GM21717 (cell line): ENCODE data around the gene ABCA7.

Experiments
- ATAC-seq: cut with Tn5 transposase; IDR thresholded peaks from one replicate; pipeline ENCODE4 v1.9.1; 2021; ENCODE audit warnings: mild to moderate bottlenecking, moderate library complexity; ENCODE audit not compliant: unreplicated experiment

ABCA7 gene

DNA sequence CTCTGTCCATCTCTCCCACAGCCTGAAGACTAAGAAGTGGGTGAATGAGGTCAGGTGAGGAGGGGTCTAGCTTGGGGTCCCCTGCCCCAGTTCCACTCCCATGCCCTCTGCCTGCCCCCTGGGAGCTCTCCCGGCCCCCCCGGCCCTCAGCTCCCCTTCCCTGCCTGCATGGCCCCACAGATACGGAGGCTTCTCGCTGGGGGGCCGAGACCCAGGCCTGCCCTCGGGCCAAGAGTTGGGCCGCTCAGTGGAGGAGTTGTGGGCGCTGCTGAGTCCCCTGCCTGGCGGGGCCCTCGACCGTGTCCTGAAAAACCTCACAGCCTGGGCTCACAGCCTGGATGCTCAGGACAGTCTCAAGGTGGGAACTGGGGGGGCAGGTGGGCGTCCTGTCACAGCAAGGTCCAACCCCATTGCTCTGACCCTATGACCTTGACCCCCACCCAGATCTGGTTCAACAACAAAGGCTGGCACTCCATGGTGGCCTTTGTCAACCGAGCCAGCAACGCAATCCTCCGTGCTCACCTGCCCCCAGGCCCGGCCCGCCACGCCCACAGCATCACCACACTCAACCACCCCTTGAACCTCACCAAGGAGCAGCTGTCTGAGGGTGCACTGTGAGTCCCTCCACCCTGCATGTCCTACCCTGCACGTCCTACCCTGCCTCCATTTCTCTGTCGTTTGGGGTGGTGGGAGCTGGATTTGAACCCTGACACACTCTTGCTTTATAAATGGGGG, 16.1 kb downstream of the ABCA7 start:
- no peak for ATAC-seq

DNA sequence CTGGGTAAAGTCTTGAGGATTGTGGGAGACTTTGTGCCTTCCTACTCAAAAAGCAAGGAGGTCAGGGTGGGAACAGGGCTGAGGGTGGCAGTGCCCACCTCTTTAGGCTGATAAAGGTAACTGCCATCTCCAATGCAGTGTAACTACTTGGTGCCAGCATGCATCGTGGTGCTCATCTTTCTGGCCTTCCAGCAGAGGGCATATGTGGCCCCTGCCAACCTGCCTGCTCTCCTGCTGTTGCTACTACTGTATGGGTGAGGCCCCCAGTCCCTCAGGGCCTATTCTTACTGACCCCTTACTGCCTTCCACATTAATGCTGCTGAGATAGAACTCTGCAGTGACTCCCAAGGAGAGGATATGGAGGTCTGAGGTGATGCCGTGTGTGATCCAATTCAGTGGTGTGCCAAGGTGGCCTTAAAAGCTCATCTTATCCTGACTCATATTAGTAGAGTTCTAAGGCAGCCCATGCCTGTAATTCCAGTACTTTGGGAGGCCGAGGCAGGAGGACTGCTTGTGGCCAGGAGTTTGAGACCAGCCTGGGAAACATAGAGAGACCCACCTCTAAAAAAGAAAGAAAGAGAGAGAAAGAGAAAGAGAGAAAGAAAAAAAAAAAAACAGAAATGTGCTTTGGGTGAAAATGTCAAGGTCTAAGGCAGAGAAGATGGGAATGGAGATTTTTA, 17.4 kb downstream of the ABCA7 start:
- no peak for ATAC-seq

DNA sequence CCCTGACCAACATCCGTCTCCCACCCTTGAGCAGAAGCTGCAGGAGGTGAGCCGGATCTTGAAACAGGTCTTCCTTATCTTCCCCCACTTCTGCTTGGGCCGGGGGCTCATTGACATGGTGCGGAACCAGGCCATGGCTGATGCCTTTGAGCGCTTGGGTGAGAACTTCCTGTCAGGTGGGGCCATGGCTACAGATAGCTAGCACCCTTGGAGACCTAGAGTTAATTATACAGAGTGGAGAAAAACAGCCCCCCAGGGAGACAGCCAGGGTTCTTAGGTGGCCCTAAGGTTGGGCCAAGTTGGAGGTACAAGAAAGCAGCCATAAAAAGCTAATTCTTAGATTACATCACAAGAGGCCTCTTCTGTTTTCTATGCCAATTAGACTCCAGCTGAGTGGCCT, 18.2 kb downstream of the ABCA7 start:
- ATAC-seq = no peak

DNA sequence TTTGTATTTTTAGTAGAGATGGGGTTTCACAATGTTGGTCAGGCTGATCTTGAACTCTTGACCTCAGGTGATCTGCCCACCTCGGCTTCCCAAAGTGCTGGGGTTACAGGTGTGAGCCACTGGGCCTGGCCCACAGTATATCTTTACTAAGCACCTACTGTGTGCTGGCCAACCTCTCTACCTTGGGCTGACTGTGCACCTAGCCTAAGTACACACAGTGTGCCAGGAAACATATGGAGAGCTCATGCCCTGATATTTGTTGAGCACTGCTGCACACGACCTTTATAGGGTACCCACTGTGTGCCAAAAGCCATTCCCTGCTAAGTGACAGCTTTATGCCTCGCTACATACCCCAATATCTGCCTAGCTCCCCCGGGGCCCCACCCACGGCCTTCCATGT, 20.8 kb downstream of the ABCA7 start:
- ATAC-seq = no peak

DNA sequence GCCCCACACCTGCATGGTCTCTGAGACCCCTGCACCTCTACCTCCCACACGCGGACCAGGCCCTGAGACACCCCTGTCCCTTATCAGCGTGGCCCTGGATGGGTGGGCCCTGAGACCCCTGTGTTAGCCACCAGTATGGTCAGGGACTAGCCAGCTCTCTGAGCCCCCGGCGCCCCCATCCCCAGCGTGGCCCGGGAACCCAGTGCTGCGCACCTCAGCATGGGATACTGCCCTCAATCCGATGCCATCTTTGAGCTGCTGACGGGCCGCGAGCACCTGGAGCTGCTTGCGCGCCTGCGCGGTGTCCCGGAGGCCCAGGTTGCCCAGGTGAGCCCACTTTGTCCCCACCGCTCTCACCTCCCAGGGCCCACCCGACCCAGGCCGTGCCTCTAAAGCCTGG, 22.1 kb downstream of the ABCA7 start:
- no peak for ATAC-seq

DNA sequence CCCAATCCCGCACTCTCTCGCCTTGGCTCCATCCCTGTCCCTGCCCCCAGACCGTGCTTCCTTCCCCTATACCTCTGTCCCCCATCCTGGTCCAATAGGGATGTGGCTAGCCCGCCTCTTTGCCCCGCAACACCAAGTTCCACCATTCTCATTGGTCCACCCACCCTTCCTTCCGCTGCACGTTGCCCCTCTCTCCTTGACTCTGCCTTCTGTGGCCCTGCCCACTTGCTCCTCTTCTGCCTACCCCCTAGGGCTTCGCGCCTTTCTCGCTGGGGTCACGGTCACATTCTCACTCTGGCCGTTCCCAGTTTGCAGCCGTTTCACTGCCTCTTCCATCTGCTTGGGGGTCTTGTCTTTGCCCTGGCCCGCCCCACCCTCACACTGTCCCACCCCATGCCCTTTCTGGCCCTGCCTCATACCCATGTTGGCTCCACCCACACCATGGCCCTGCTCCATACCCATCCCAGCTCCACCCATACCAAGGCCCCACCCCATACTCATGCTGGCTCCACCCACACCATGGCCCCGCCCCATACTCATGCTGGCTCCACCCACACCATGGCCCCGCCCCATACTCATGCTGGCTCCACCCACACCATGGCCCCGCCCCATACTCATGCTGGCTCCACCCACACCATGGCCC, 22.6 kb downstream of the ABCA7 start:
- no peak for ATAC-seq

DNA sequence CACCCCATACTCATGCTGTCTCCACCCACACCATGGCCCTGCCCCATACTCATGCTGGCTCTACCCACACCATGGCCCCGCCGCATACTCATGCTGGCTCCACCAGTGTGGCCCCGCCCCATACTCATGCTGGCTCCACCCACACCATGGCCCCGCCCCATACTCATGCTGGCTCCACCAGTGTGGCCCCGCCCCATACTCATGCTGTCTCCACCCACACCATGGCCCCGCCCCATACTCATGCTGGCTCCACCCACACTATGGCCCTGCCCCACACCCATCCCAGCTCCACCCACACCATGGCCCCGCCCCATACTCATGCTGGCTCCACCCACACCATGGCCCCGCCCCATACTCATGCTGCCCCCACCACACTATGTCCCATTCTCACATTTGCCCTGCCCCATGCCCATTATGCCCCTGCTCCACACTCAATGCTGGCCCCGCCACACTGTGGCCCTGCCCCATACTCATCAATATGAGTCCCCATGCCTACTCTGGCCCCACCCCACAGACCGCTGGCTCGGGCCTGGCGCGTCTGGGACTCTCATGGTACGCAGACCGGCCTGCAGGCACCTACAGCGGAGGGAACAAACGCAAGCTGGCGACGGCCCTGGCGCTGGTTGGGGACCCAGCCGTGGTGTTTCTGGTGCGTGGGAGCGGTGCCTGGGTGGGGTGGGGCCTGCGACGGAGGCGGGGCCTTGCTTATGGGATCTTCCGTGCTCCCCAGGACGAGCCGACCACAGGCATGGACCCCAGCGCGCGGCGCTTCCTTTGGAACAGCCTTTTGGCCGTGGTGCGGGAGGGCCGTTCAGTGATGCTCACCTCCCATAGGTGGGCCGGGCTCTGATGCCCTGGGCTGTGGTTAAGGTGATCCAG, 23.4 kb downstream of the ABCA7 start:
- ATAC-seq = no peak

DNA sequence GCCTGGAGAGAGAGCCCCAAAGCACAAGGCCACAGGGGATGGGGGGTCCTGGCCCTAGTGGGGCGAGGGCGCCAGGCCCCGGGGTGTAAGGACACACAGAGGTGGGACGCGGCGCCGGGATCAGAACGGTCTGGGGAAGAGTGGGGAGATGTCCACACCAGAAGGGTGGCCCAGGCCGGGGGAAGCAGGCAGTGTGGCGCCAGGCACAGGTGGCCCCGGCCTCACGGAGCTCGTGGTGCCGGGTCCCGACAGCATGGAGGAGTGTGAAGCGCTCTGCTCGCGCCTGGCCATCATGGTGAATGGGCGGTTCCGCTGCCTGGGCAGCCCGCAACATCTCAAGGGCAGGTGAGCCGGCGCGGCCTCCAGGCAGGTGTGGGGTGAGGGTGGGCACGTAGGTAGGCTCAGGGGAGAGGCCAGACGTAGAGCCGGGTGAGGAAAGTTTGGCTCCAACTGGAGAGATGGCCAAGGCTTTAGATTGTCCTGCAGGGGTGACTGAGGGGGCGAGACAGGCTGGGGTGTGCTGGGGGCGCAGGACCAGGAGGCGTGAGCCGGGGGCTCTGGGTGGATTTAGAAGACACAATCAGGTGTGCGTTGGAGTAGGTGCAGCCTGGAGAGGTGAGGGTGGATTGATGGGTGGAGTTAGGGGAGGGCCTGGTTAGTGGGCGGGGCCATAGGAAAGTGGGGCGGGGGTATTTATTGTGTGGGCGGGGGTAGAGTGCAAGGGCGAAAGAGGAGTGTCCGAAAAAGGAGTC, 24.2 kb downstream of the ABCA7 start:
- no peak for ATAC-seq

DNA sequence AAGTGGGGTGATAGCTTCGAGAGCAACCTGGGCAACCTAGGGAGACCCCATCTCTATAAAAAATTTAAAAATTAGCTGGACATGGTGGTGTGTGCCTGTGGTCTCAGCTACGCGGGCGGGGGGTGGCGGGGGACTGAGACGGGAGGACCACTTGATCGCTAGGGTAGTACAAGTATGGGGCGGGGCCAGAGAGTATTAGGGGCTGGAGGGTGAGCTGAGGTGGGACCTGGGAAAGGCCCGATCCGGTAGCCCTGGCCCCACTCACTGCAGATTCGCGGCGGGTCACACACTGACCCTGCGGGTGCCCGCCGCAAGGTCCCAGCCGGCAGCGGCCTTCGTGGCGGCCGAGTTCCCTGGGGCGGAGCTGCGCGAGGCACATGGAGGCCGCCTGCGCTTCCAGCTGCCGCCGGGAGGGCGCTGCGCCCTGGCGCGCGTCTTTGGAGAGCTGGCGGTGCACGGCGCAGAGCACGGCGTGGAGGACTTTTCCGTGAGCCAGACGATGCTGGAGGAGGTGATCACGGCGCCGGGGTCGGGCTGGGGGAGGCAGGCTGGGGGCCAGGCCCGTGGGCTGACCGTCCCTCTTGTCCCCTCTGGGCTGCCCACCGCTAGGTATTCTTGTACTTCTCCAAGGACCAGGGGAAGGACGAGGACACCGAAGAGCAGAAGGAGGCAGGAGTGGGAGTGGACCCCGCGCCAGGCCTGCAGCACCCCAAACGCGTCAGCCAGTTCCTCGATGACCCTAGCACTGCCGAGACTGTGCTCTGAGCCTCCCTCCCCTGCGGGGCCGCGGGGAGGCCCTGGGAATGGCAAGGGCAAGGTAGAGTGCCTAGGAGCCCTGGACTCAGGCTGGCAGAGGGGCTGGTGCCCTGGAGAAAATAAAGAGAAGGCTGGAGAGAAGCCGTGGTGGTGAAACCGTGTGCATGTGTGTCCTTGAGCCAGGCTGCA, 25.0 kb downstream of the ABCA7 start:
- no peak for ATAC-seq

DNA sequence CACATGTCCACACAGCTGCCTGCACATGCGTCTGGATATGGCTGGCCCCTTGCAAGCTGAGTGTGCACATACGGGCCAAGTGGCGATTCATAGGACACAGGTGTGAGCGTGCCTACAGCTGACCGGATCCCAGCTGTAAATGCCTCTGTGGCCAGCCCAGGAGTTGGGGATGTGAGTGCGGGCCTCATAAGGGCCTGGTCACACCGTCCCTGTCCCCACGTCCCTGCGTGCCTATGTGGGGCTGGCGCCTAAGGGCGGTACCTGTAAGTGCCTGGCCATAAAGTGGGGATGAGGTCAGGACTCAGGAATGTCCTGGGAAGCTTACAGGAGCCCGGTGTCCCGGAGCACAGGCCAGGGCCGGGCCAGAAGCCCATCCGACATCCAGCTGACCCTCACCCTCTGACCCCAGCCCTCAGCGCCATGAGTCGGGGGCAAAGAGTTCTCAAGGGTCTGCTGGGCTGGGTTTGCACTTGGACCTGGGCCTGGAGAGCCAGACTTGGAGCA, 25.8 kb downstream of the ABCA7 start:
- no peak for ATAC-seq

DNA sequence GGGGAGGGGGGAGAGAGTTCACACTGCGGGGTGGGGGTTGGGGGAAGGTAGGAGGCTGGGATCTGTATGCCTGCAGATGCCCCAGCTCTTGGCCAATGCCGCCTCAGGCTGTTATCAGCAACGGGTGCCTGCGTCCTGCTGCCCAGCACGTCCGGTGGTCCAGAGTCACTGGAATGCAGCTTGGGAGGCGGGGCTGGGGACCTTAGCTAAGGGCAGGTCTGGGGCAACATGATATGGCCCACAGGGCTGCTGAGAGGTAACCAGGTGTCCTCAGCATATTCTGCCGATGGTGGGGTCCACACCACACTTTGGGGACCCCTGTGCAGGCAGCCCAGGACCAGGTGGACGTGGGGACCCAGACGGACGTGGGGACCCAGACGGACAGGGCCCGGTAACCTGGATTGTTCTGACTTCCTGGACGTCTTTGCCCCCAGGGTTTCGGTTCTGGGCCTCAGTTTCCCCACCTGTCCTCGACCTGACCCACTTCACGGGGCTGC, 26.4 kb downstream of the ABCA7 start:
- ATAC-seq = no peak

DNA sequence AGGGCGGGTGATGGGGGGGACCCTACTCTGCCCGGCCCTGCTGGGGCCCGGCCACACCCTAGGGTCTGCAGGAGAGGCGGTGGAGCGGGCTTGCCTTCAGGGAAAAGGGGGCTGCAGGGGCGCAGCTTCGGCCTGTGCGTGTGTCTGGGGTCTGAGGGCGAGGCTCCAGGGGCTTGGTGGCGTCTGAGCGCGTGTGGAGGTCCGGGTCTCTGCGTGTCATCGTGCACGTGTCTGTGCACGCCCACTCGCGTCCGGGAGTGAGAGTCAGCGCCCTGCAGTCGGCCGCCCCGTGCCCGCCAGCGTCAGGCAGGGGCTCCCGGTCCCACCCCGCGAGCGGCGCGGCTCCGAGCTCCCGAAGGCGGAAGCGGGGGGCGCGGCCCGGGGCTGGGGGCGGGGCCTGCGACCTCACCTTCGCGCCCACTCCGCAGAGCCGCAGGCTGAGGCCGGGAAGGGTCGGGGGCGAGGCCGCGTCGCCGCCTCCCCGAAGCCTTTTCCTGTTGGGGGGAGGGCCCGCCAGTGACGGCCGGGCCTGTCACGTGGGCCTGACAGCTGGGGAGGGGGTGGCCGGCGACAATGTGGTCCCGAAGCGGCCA, 26.9 kb downstream of the ABCA7 start, which contains the start of gene ARHGAP45:
Gene ARHGAP45 (plus strand): TSS at position 420 of the 593 bp plus-strand sequence. CDS start 239 bp downstream, outside the sequence.
- no peak for ATAC-seq

DNA sequence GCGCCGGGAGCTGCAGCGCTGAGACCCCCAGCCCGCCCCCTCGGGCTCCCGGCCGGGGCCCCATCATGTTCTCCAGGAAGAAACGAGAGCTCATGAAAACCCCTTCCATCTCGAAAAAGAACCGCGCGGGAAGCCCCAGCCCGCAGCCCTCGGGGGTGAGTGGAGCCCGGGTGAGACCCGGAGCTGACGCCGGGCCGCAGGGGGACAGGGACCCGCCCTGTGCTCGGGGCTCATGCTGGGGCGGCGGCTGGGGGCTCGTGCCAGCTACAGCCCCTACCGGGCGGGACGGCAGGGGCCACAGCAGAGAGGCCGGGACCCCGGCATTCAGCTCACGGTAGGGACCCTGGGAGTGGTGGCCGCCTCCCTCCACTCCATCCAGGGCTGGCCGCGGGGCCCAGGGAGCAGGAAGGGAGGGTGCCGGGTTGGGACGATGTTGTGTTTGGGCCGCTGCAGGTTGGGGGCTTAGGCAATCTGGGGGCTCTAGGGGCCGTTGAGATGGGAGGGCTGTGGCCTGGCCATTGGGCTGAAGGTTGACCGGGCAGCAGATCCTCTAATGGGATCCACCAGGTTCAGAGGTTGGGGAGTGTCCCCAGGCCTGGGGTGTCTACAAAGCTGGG, 27.5 kb downstream of the ABCA7 start:
- ATAC-seq = no peak

DNA sequence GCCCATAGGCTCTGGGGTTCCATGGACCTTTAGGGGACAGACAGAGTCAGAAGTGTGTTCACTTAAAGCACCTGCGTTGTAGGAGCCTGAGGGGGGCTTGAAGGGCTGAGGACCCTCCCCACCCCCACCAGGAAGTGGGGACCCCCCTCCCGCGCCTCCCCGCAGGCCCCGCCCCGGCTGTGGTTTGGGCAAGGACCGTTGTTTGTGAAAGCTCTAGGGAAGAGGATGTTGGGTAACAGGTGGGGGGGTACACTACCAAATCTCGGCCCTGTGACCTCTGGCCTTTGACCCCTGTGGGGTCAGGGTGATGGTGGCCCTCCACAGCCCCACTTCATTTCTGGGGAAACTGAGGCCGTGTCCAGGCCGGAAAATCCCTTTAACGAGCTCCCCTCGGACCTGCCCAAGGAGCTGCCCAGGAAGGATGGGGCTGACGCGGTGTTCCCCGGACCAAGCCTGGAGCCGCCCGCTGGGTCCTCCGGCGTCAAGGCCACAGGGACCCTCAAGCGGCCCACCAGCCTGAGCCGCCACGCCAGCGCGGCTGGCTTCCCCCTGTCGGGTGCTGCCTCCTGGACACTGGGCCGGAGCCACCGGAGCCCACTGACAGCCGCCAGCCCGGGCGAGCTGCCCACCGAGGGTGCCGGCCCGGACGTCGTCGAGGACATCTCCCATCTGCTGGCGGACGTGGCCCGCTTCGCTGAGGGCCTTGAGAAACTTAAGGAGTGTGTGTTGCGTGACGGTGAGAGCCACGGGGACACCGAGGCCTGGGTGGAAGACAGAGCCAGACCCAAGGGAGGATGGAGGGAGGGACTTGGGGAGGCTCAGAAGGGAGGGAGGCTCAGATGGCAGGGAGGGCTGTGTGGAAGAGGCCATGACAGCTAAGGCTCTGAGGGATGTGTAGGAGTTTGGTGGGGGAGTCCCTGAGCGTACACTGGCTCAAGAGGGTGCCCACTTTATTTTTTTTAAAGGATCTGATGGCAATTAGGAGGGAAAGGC, 28.4 kb downstream of the ABCA7 start:
- ATAC-seq = no peak

DNA sequence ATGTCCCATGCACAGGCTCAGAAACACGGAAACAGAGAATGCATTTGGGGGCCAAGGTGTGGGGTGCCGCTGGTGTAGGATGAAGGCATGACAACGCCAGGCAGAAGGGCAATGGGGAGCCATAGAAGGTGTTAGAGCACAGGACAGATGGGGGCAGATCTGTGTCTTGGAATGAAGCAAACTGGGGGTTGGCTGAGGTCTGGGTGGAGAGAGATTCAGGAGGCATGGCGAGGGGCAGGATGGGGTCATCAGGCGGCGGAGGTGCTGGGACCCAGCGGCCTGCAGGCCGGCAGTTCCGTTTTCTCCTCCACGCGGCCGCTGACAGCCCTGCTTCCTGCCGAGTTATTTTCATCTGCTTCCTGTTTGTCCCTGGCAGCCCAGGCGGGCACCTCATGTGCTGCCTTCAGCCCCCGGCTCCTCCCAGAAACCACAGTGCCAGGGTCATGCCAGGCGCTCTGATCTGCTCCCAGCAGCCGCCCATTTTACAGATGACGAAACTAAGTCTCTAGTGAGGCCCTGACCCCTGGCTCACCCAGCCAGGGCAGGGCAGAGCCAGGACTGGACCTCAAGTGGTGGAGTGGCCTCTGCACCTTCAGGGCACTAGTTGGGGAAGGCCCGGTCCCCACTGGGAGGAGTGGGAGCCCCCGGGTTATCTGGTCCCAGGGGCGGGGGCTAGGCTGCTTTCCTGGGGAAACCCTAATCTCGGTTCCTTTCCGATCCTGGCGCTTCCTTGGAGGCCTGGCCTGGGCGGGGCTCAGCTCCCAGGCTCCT, 29.3 kb downstream of the ABCA7 start:
- ATAC-seq = no peak

DNA sequence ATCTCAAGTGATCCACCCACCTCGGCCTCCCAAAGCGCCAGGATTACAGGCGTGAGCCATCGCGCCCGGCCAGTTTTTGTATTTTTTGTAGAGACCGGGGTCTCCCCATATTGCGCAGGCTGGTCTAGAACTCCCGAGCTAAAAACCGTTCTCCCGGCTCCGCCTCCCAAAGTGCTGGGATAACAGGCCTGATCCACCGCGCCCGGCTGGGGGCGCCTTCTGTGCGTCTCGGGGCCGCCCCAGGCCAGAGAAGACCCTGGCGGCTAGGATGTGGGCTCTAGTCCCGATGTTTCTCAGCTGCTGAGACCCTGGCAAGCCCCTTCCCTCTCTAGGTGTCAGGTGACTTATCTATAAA, 30.6 kb downstream of the ABCA7 start:
- ATAC-seq = no peak
